ENCODE measurements around the gene FAM181A. TPM values are rescaled to one million over a fixed set of nuclear protein-coding genes. Genes with fewer than 3 reads are reported as not detected.

Gene FAM181A
- total RNA-seq, 1 experiment from 2014 or later: not detected

DNA sequence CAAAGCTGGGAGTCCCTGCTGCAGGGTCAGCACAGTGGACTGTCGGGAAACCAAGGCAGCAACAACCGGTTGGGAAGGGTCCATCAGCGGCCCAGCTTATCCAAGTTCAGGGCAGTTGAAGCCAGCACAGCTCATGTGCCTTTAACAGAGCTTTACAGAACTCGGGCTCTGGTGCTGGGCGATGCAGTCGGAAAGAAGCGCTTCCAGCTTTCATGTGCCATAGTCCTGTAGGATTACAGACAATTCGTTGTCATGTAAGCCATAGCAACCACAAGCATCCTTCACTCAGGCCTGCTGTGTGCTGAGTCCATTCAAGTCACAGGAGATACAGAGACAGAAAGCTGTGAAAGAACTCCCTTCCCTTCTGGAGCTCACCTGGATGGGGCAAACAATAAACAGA, 3.5 kb upstream of the FAM181A start:
- H3K4me1 ChIP-seq (ENCODE audit: insufficient read depth, low read length): no peaks in the 10 kb centered on the region
- H3K23me2 ChIP-seq (ENCODE audit: insufficient read length, low read depth, low read length, poor library complexity, severe bottlenecking): no peaks in the 10 kb centered on the region
- H2BK15ac ChIP-seq (ENCODE audit: low read depth, low read length): no peak overlapping the region
- no peaks in the 10 kb centered on the region for H3K27me3 ChIP-seq (ENCODE audit: insufficient read depth, low read length)
- no peak overlapping the region for H4K91ac ChIP-seq (ENCODE audit: insufficient read length, low read depth, low read length)
- no peak overlapping the region for H3K18ac ChIP-seq (ENCODE audit: insufficient read length, low read depth, low read length)
- H3K79me1 ChIP-seq (ENCODE audit: insufficient read depth, low read depth, low read length, poor library complexity, severe bottlenecking): no peaks in the 10 kb centered on the region
- H3K9ac ChIP-seq (ENCODE audit: extremely low read depth, insufficient read length, low read length): no peak overlapping the region
- no peak overlapping the region for H2AK5ac ChIP-seq (ENCODE audit: insufficient read length, low read length)
- no peak overlapping the region for H4K5ac ChIP-seq (ENCODE audit: insufficient read length, low read depth, low read length)
- TF ChIP-seq, protein P1, sequence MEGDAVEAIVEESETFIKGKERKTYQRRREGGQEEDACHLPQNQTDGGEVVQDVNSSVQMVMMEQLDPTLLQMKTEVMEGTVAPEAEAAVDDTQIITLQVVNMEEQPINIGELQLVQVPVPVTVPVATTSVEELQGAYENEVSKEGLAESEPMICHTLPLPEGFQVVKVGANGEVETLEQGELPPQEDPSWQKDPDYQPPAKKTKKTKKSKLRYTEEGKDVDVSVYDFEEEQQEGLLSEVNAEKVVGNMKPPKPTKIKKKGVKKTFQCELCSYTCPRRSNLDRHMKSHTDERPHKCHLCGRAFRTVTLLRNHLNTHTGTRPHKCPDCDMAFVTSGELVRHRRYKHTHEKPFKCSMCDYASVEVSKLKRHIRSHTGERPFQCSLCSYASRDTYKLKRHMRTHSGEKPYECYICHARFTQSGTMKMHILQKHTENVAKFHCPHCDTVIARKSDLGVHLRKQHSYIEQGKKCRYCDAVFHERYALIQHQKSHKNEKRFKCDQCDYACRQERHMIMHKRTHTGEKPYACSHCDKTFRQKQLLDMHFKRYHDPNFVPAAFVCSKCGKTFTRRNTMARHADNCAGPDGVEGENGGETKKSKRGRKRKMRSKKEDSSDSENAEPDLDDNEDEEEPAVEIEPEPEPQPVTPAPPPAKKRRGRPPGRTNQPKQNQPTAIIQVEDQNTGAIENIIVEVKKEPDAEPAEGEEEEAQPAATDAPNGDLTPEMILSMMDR (conservative IDR thresholded peaks at IDR 0.05): no peak
- Mint-ChIP-seq H3K9me3 (peaks cover 2 to 3% of the 10 kb centered on the region in 2 experiments; a peak in 2 of 5 replicates), H3K27ac (no peak overlapping the region; a peak in 1 of 7 replicates), H3K4me3 (no peak overlapping the region; a peak in 1 of 5 replicates), H3K36me3 (ENCODE audit: insufficient read depth in 1 of 3, low read depth in 3 of 3) (no peaks in the 10 kb centered on the region), H3K27me3 (ENCODE audit: low read depth) (peaks cover 3% of the 10 kb centered on the region), H3K4me1 (peaks cover 0 to 8% of the 10 kb centered on the region in 2 experiments; a peak in 3 of 4 replicates)
- H3K14ac ChIP-seq (ENCODE audit: insufficient read depth, low read length): no peak overlapping the region
- H3K23ac ChIP-seq (ENCODE audit: insufficient read length, low read depth, low read length): no peak overlapping the region
- no peaks in the 10 kb centered on the region for H3K79me2 ChIP-seq (ENCODE audit: insufficient read depth, low read length)
- H3K4me2 ChIP-seq (ENCODE audit: insufficient read depth, insufficient read length, low read length): no peak overlapping the region
- no peak overlapping the region for H3K56ac ChIP-seq (ENCODE audit: insufficient read length, low read depth, low read length)
- H3K4ac ChIP-seq (ENCODE audit: low read depth, low read length): no peak overlapping the region
- H4K20me1 ChIP-seq (ENCODE audit: control insufficient read depth, insufficient read depth, insufficient read length): no peaks in the 10 kb centered on the region
- H4K8ac ChIP-seq (replicated peaks; ENCODE audit: insufficient read length, low read depth, low read length): no peak overlapping the region
- no peaks in the 10 kb centered on the region for H3K9me3 ChIP-seq (ENCODE audit: control insufficient read depth, low read depth, low read length)
- H3T11ph ChIP-seq (ENCODE audit: low read length): no peak overlapping the region
- H2AFZ ChIP-seq (ENCODE audit: low read length): no peak overlapping the region
- no peak overlapping the region for H2BK12ac ChIP-seq (ENCODE audit: insufficient read length, low read depth, low read length)
- no peak overlapping the region for H2BK20ac ChIP-seq (ENCODE audit: low read depth, low read length, poor library complexity, severe bottlenecking)
- no peak overlapping the region for H3K27ac ChIP-seq (ENCODE audit: insufficient read length, low read depth, low read length)
- no peak for DNase-seq
- H2BK120ac ChIP-seq (ENCODE audit: low read depth, low read length, poor library complexity, severe bottlenecking): no peak overlapping the region
- H2BK5ac ChIP-seq (ENCODE audit: insufficient read length, low read length): no peak overlapping the region
- WGBS (ENCODE audit: extremely low coverage, insufficient read length, low lambda C conversion rate): no CpG with 5 or more reads among the region's 8 CpGs

Data from H9 (cell line).